ENCODE results near the gene PML.
"Not testable (repeated sequence)": the region's sequence is repeated elsewhere in the genome, so short reads cannot be mapped to it uniquely, and the experiment has no call there.

DNA sequence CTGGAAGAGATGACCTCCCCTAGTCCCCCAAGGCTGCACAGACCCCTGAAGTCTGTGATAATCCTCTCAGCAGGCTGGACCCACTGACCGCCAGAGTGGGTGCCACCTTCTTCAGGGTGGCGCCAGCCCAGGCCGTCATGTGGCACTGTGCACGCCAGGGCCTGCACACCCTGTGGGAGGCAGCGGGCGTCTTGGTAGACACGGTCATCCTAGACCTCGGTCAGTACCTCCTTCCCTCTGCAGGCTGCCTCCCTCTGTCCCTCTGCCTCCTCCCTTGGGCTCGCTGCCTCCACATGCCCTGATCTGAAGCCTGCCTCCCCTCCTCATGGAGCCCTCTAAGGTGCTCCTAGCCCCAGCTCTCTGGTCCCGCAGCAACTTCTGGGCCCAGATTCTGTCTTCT lies 101.1 kb downstream of the PML start:
- TF ChIP-seq, protein P1, sequence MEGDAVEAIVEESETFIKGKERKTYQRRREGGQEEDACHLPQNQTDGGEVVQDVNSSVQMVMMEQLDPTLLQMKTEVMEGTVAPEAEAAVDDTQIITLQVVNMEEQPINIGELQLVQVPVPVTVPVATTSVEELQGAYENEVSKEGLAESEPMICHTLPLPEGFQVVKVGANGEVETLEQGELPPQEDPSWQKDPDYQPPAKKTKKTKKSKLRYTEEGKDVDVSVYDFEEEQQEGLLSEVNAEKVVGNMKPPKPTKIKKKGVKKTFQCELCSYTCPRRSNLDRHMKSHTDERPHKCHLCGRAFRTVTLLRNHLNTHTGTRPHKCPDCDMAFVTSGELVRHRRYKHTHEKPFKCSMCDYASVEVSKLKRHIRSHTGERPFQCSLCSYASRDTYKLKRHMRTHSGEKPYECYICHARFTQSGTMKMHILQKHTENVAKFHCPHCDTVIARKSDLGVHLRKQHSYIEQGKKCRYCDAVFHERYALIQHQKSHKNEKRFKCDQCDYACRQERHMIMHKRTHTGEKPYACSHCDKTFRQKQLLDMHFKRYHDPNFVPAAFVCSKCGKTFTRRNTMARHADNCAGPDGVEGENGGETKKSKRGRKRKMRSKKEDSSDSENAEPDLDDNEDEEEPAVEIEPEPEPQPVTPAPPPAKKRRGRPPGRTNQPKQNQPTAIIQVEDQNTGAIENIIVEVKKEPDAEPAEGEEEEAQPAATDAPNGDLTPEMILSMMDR (IDR thresholded peaks at IDR 0.05) = not testable (repeated sequence)
- TF ChIP-seq EP300, POLR2A, POLR2AphosphoS5 (IDR thresholded peaks at IDR 0.05): not testable (repeated sequence)
